K562 (cell line): ENCODE measurements around the gene TMEM237. TPM values are rescaled to one million over a fixed set of nuclear protein-coding genes. Genes with fewer than 3 reads are reported as not detected.

Experiments used
- MGA ChIP-seq: fragments of 450-650 bp; IDR thresholded peaks from 2 replicates; pipeline ENCODE4 v1.6.1; 2016; ENCODE audit warnings: mild to moderate bottlenecking, moderate library complexity
- polyA plus RNA-seq, 8 experiments: library from polyadenylated mRNA; depleted of rRNA in 4 of 8; stranded (reverse) in 5 of 8; unstranded in 3 of 8; fragments of >200 nt; fragmentation: Nextera tagmentation in 2 of 8; fragmentation: Illumina TruSeq in 1 of 8; extraction: Ambion mirVana in 2 of 8; extraction: Trizol in 1 of 8; gene quantifications; 2 replicates each; pipeline versions ENCODE4 v1.2.1 to v1.2.3, GENCODE V29; 2011 to 2014; ENCODE audit warnings: inconsistent platforms in 1 of 8, missing spikeins in 1 of 8
- total RNA-seq, 7 experiments: library from RNA; depleted of rRNA in 6 of 7; stranded (reverse); fragments of >200 nt in 6 of 7; fragmentation: Illumina TruSeq in 2 of 7; extraction: Trizol in 2 of 7; gene quantifications; 2 replicates each; pipeline versions ENCODE4 v1.2.1 to v1.2.3, GENCODE V29; 2011 to 2021; ENCODE audit warnings: low replicate concordance in 1 of 7

TMEM237 gene
- total and polyA plus RNA-seq, 9 of the 15 experiments (the other 6 are each of a cell fraction or from before 2014, with no cell fraction given) = 6.2 to 25.6 (median 17.9) TPM

DNA sequence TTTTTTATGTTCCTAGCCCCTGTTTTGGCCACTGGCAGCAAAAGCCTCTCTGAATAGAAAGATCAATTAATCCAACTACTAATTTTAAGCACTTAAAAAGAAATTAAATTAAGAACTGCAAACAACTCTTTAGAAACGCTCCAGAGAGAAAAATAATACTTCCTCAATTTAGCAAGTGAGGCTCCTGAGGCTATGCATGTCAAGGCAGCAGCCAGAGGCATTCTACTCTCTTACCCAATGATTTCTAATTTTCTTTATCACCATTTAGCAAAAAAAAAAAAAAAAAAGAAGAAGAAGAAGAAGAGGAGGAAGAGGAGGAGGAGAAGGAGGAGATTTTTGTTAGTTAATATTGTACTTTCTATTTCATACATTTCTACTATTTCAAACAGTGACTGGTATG lies 68.5 kb downstream of the TMEM237 start (continued):
- no peak for TF ChIP-seq MGA
